GM23338 (cell line): ENCODE data around the gene RAB1B. TPM values are rescaled to one million over a fixed set of nuclear protein-coding genes. Genes with fewer than 3 reads are reported as not detected.

Experiments used
- ATAC-seq: fragments of 200-7000 bp; cut with Tn5 transposase; 3 replicates; pipeline ENCODE4 v1.9.1; 2020
- DNase-seq: peaks from one replicate; pipeline ENCODE4 v3.0.0-alpha.2; 2015; ENCODE audit warnings: low spot score
- H2AFZ ChIP-seq: fragments of 200-600 bp; sonication (generic); 2 replicates; pipeline ENCODE4 v1.8.0; 2016; ENCODE audit warnings: antibody characterized with exemption, mild to moderate bottlenecking, moderate library complexity
- H3F3A ChIP-seq: fragments of 200-600 bp; sonication (generic); replicated peaks from 2 replicates; pipeline ENCODE4 v1.8.0; 2017; ENCODE audit warnings: antibody characterized with exemption, mixed run types, low read depth
- H3K27ac ChIP-seq: fragments of 200-600 bp; sonication (generic); 2 replicates; pipeline ENCODE4 v1.6.1; 2016; ENCODE audit warnings: low read depth
- H3K27me3 ChIP-seq: fragments of 200-600 bp; sonication (generic); 2 replicates; pipeline ENCODE4 v1.8.0; 2016; ENCODE audit warnings: mild to moderate bottlenecking, mixed run types, moderate library complexity; ENCODE audit not compliant: insufficient read depth
- H3K36me3 ChIP-seq: fragments of 200-600 bp; sonication (generic); 2 replicates; pipeline ENCODE4 v1.8.0; 2016; ENCODE audit warnings: mild to moderate bottlenecking; ENCODE audit not compliant: insufficient read depth
- H3K4me1 ChIP-seq: fragments of 200-600 bp; sonication (generic); 2 replicates; pipeline ENCODE4 v1.8.0; 2016; ENCODE audit warnings: mild to moderate bottlenecking, moderate library complexity; ENCODE audit not compliant: insufficient read depth
- H3K4me2 ChIP-seq: fragments of 200-600 bp; sonication (generic); 2 replicates; pipeline ENCODE4 v1.7.1; 2017; ENCODE audit warnings: mixed run types
- H3K4me3 ChIP-seq: fragments of 200-600 bp; sonication (generic); 2 replicates; pipeline ENCODE4 v1.6.1; 2016; ENCODE audit warnings: mixed run types
- H3K79me2 ChIP-seq: fragments of 200-600 bp; sonication (generic); replicated peaks from 2 replicates; pipeline ENCODE4 v1.8.0; 2017; ENCODE audit warnings: mild to moderate bottlenecking; ENCODE audit not compliant: insufficient read depth
- H3K9me2 ChIP-seq: fragments of 200-600 bp; sonication (generic); 2 replicates; pipeline ENCODE4 v1.8.0; 2017; ENCODE audit not compliant: insufficient read depth
- H4K20me1 ChIP-seq: fragments of 200-600 bp; sonication (generic); replicated peaks from 2 replicates; pipeline ENCODE4 v1.8.0; 2017; ENCODE audit warnings: mild to moderate bottlenecking; ENCODE audit not compliant: insufficient read depth
- H3K27ac Mint-ChIP-seq: 2 replicates; pipeline ENCODE4 v1.8.0; 2020; ENCODE audit warnings: inconsistent platforms, mild to moderate bottlenecking, moderate library complexity, mixed read lengths
- H3K27me3 Mint-ChIP-seq: 3 replicates; pipeline ENCODE4 v1.8.0; 2022; ENCODE audit warnings: low read depth, mild to moderate bottlenecking, moderate library complexity, mixed read lengths, inconsistent platforms; ENCODE audit not compliant: insufficient read depth, poor library complexity
- H3K36me3 Mint-ChIP-seq: 3 replicates; pipeline ENCODE4 v1.8.0; 2021; ENCODE audit warnings: low read depth, mild to moderate bottlenecking, inconsistent platforms, moderate library complexity, mixed read lengths
- H3K4me1 Mint-ChIP-seq: 3 replicates; pipeline ENCODE4 v1.8.0; 2020; ENCODE audit warnings: mild to moderate bottlenecking, inconsistent platforms, mixed read lengths
- H3K4me3 Mint-ChIP-seq: 3 replicates; pipeline ENCODE4 v1.8.0; 2021; ENCODE audit warnings: moderate library complexity, mild to moderate bottlenecking, inconsistent platforms, mixed read lengths
- H3K9me3 Mint-ChIP-seq: 3 replicates; pipeline ENCODE4 v1.8.0; 2020; ENCODE audit warnings: moderate library complexity, mild to moderate bottlenecking, inconsistent platforms, mixed read lengths
- CREB1 ChIP-seq: fragments of 250-450 bp; sonication (Bioruptor Pico); IDR thresholded peaks from 2 replicates; pipeline ENCODE4 v1.5.0; 2020; ENCODE audit warnings: low read depth, mild to moderate bottlenecking, moderate library complexity
- CTCF ChIP-seq, 2 experiments: fragments of 200-600 bp in 1 of 2; sonication (generic) in 1 of 2; conservative IDR thresholded peaks; 2 replicates each; pipeline versions ENCODE4 v1.5.1 to v1.6.1; 2016 to 2017; ENCODE audit warnings: antibody characterized with exemption in 2 of 2, low read depth in 2 of 2, mild to moderate bottlenecking in 2 of 2, moderate library complexity in 1 of 2
- EZH2 ChIP-seq: fragments of 200-600 bp; sonication (generic); IDR thresholded peaks from one replicate; pipeline ENCODE4 v1.8.0; 2017; ENCODE audit warnings: antibody characterized with exemption, mild to moderate bottlenecking, low read depth; ENCODE audit not compliant: unreplicated experiment
- EZH2phosphoT487 ChIP-seq: fragments of 200-600 bp; sonication (generic); IDR thresholded peaks from one replicate; pipeline ENCODE4 v1.8.1; 2018; ENCODE audit warnings: antibody characterized with exemption; ENCODE audit not compliant: unreplicated experiment
- JUNB ChIP-seq: IDR thresholded peaks from one replicate; pipeline ENCODE4 v1.6.1; 2016; ENCODE audit warnings: antibody characterized with exemption; ENCODE audit not compliant: unreplicated experiment
- NANOG ChIP-seq: IDR thresholded peaks from 2 replicates; pipeline ENCODE4 v1.6.1; 2016; ENCODE audit warnings: antibody characterized with exemption, borderline replicate concordance
- REST ChIP-seq: IDR thresholded peaks from one replicate; pipeline ENCODE4 v1.6.1; 2018; ENCODE audit warnings: antibody characterized with exemption; ENCODE audit not compliant: unreplicated experiment
- STAT1 ChIP-seq: IDR thresholded peaks from one replicate; pipeline ENCODE4 v1.6.1; 2016; ENCODE audit warnings: antibody characterized with exemption; ENCODE audit not compliant: unreplicated experiment
- ZNF331 ChIP-seq: fragments of 250-450 bp; sonication (Bioruptor Pico); IDR thresholded peaks from 2 replicates; pipeline ENCODE4 v1.5.0; 2020; ENCODE audit warnings: low read depth, mild to moderate bottlenecking, moderate library complexity
- ZNF462 ChIP-seq: fragments of 250-450 bp; sonication (Bioruptor Pico); IDR thresholded peaks from 2 replicates; pipeline ENCODE4 v1.5.0; 2020; ENCODE audit warnings: mild to moderate bottlenecking, moderate library complexity
- polyA plus RNA-seq: library from polyadenylated mRNA; unstranded; fragments of >200 nt; fragmentation: Nextera tagmentation; extraction: Ambion mirVana; gene quantifications from 2 replicates; pipeline ENCODE4 v1.2.1, GENCODE V29; 2016
- total RNA-seq: library from RNA; depleted of rRNA; stranded (reverse); fragments of >200 nt; shearing (Covaris generic); gene quantifications from 2 replicates; pipeline ENCODE4 v1.2.3, GENCODE V29; 2014

Gene RAB1B
- total and polyA plus RNA-seq, 2 experiments from 2014 or later, result 30.5 to 92.7 TPM

GRCh38 chr11:66293352-66293751 is 24.9 kb downstream of the RAB1B start:
- Mint-ChIP-seq H3K4me3 (no peak overlapping the region; the same call in 2 of the 3 replicates), H3K36me3 (no peaks in the 10 kb centered on the region; the same call in 2 of the 3 replicates), H3K27me3 (peaks cover 31% of the 10 kb centered on the region), H3K4me1 (peaks cover 31% of the 10 kb centered on the region), H3K9me3 (peaks cover 2% of the 10 kb centered on the region; the same call in 1 of the 3 replicates), H3K27ac (no peak overlapping the region)
- Histone ChIP-seq H3K4me3 (no peak overlapping the region), H3K9me2 (no peaks in the 10 kb centered on the region), H3F3A (peaks cover 18% of the 10 kb centered on the region; the same call in 1 of the 2 replicates), H2AFZ (no peak overlapping the region), H4K20me1 (no peaks in the 10 kb centered on the region), H3K4me2 (no peak overlapping the region), H3K36me3 (no peaks in the 10 kb centered on the region), H3K79me2 (peaks cover 4% of the 10 kb centered on the region), H3K4me1 (peaks cover 17% of the 10 kb centered on the region), H3K27me3 (peaks cover 30% of the 10 kb centered on the region), H3K27ac (no peak overlapping the region)
- DNase-seq (no peak), ATAC-seq (no peak)
- TF ChIP-seq NANOG (no peak), REST (no peak), ZNF331 (CRISPR knock-in tag) (no peak), JUNB (no peak), CTCF (conservative IDR thresholded peaks at IDR 0.05; ENCODE audit: low read depth in 2 of 2) (no peak), EZH2phosphoT487 (no peak), STAT1 (no peak), ZNF462 (CRISPR knock-in tag) (no peak), EZH2 (no peak), CREB1 (CRISPR knock-in tag) (no peak)
